Panc1 (cell line): ENCODE data around the gene CMIP. TPM values are rescaled to one million over a fixed set of nuclear protein-coding genes. Genes with fewer than 3 reads are reported as not detected.

Experiments used
- ATAC-seq: fragments of 200-7000 bp; cut with Tn5 transposase; 2 replicates; pipeline ENCODE4 v1.9.1; 2020; ENCODE audit warnings: mild to moderate bottlenecking, moderate library complexity
- BruUV-seq: library from RNA; stranded (reverse); fragments of 400-500 nt; replicated peaks from 2 replicates; lab custom pipeline; 2021; lab: Mats Ljungman, UMichigan
- CTCF ChIA-PET: fragments of 300-600 bp; sonication (Branson Sonifier 250); formaldehyde crosslinking; loops from one replicate; lab custom pipeline; 2022; ENCODE audit warnings: antibody characterized with exemption; lab: Charles Lee
- POLR2A ChIA-PET: fragments of 300-600 bp; sonication (Branson Sonifier 250); formaldehyde crosslinking; loops from one replicate; lab custom pipeline; 2022; ENCODE audit warnings: antibody characterized with exemption; lab: Charles Lee
- DNase-seq: peaks from one replicate; pipeline ENCODE4 v3.0.0-alpha.2; 2010; ENCODE audit warnings: low read depth, low spot score
- H3K27ac ChIP-seq: 2 replicates; pipeline ENCODE4 v1.5.1; 2011; ENCODE audit warnings: mild to moderate bottlenecking, low read length, inconsistent platforms
- H3K27me3 ChIP-seq: fragments of 200-500 bp; sonication (Bioruptor generic); 2 replicates; pipeline ENCODE4 v1.6.0; 2014; ENCODE audit warnings: low read length, inconsistent platforms; ENCODE audit not compliant: control insufficient read depth, insufficient read depth
- H3K36me3 ChIP-seq: fragments of 200-500 bp; sonication (Bioruptor generic); 2 replicates; pipeline ENCODE4 v1.5.1; 2014; ENCODE audit warnings: inconsistent platforms, mild to moderate bottlenecking, low read length, moderate library complexity; ENCODE audit not compliant: control insufficient read depth, insufficient read depth
- H3K4me1 ChIP-seq: 2 replicates; pipeline ENCODE4 v1.5.1; 2011; ENCODE audit warnings: inconsistent platforms, mild to moderate bottlenecking, low read length, moderate library complexity; ENCODE audit not compliant: control insufficient read depth, insufficient read depth
- H3K4me3 ChIP-seq, 2 experiments: 2 replicates each; pipeline ENCODE4 v1.5.1; 2011 to 2012; ENCODE audit warnings: low read depth in 2 of 2, low read length in 2 of 2, mild to moderate bottlenecking in 2 of 2, inconsistent platforms in 1 of 2, moderate library complexity in 1 of 2
- H3K9me3 ChIP-seq: fragments of 200-500 bp; sonication (Bioruptor generic); 2 replicates; pipeline ENCODE4 v1.5.1; 2014; ENCODE audit warnings: low read depth, mild to moderate bottlenecking, inconsistent platforms, low read length, moderate library complexity; ENCODE audit not compliant: control insufficient read depth, insufficient read depth
- POLR2AphosphoS5 ChIP-seq: IDR thresholded peaks from 2 replicates; pipeline ENCODE4 v1.6.1; 2012; ENCODE audit warnings: mild to moderate bottlenecking, low read depth, low read length, moderate library complexity
- SIN3A ChIP-seq: IDR thresholded peaks from 2 replicates; pipeline ENCODE4 v1.6.1; 2012; ENCODE audit warnings: low read depth, mild to moderate bottlenecking, low read length, moderate library complexity, borderline replicate concordance; ENCODE audit not compliant: insufficient read depth
- in situ Hi-C: cut with HindIII; loops from 2 replicates; pipeline ENCODE4 v1.10.0; 2016; ENCODE audit warnings: low sequenced_read_pairs, low pct_unique_long_range_greater_than_20kb
- intact Hi-C: fragments of 100-400 bp; cut with micrococcal nuclease; formaldehyde crosslinking; loops from one replicate; pipeline ENCODE4 v1.10.0; 2022; ENCODE audit not compliant: unreplicated experiment
- total RNA-seq: library from RNA; stranded (reverse); gene quantifications from one replicate; pipeline ENCODE4 v1.2.1, GENCODE V29; 2021; ENCODE audit not compliant: unreplicated experiment
- TF ChIP-seq, protein P1 (sequence below), 2 experiments: IDR thresholded peaks; 2 replicates each; pipeline ENCODE4 v1.6.1; 2011 to 2012; ENCODE audit warnings: low read depth in 2 of 2, control low read depth in 1 of 2, low read length in 1 of 2, mild to moderate bottlenecking in 1 of 2, moderate library complexity in 1 of 2; ENCODE audit not compliant: insufficient read depth in 1 of 2

The CMIP gene
- total RNA-seq, 1 experiment from 2014 or later: 49.7 TPM

GRCh38 chr16:81635063-81635937 is 190.7 kb downstream of the CMIP start:
- no peaks in the 10 kb centered on the region; the same call in 1 of the 2 replicates for H3K4me1 ChIP-seq
- CTCF ChIA-PET: no interaction called here
- intact Hi-C loops: no loop called here

DNA sequence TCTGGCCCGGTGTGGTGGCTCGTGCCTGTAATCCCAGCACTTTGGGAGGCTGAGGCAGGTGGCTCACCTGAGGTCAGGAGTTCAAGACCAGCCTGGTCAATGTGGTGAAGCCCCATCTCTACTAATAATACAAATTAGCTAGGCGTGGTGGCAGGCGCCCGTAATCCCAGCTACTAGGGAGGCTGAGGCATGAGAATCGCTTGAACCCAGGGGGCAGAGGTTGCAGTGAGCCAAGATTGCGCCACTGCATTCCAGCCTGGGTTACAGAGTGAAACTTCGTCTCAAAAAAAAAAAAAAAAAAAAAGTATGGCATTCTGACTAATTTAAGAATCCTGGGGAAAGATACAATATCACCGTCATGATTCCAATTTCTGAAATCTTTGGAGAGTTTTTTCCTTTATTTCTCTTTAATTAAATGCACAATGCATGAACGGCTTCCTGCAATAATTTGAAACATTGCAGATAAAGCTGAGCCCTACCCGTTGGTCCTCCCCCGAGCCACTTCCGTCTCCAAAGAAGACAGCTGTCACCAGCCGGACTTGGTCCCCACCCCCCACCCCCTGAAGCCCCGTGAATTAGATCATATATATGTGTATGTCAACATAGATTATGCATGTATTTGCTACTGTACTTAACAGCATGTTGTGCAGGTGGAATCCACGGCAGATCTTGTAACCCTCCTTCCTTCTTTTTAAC is 191.8 kb downstream of the CMIP start:
- no peaks in the 10 kb centered on the region for H3K36me3 ChIP-seq
- H3K4me3 ChIP-seq: no peak overlapping the region
- ChIA-PET CTCF (no interaction called here), POLR2A (no interaction called here)
- H3K27ac ChIP-seq: no peak overlapping the region
- no TSS peak for BruUV-seq
- DNase-seq (no peak), ATAC-seq (no peak)
- in situ Hi-C loops (no loop called here), intact Hi-C loops (no loop called here)
- no peaks in the 10 kb centered on the region for H3K27me3 ChIP-seq
- no peaks in the 10 kb centered on the region; the same call in 1 of the 2 replicates for H3K4me1 ChIP-seq
- TF ChIP-seq, protein P1, sequence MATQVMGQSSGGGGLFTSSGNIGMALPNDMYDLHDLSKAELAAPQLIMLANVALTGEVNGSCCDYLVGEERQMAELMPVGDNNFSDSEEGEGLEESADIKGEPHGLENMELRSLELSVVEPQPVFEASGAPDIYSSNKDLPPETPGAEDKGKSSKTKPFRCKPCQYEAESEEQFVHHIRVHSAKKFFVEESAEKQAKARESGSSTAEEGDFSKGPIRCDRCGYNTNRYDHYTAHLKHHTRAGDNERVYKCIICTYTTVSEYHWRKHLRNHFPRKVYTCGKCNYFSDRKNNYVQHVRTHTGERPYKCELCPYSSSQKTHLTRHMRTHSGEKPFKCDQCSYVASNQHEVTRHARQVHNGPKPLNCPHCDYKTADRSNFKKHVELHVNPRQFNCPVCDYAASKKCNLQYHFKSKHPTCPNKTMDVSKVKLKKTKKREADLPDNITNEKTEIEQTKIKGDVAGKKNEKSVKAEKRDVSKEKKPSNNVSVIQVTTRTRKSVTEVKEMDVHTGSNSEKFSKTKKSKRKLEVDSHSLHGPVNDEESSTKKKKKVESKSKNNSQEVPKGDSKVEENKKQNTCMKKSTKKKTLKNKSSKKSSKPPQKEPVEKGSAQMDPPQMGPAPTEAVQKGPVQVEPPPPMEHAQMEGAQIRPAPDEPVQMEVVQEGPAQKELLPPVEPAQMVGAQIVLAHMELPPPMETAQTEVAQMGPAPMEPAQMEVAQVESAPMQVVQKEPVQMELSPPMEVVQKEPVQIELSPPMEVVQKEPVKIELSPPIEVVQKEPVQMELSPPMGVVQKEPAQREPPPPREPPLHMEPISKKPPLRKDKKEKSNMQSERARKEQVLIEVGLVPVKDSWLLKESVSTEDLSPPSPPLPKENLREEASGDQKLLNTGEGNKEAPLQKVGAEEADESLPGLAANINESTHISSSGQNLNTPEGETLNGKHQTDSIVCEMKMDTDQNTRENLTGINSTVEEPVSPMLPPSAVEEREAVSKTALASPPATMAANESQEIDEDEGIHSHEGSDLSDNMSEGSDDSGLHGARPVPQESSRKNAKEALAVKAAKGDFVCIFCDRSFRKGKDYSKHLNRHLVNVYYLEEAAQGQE (IDR thresholded peaks at IDR 0.05; ENCODE audit: insufficient read depth in 1 of 2, low read depth in 2 of 2, low read length in 1 of 2): no peak
- TF ChIP-seq SIN3A (no peak), POLR2AphosphoS5 (no peak)
- no peaks in the 10 kb centered on the region for H3K9me3 ChIP-seq

More at GRCh38 chr16:81635063-81635937, 190.7 kb downstream of the CMIP start:
- DNase-seq: no peak
- Histone ChIP-seq H3K27ac (no peak overlapping the region), H3K27me3 (no peaks in the 10 kb centered on the region), H3K9me3 (no peaks in the 10 kb centered on the region), H3K4me3 (no peak overlapping the region), H3K36me3 (no peaks in the 10 kb centered on the region)
- ATAC-seq: no peak
- POLR2A ChIA-PET: no interaction called here
- no TSS peak for BruUV-seq
- TF ChIP-seq, protein P1 (IDR thresholded peaks at IDR 0.05; ENCODE audit: insufficient read depth in 1 of 2, low read depth in 2 of 2, low read length in 1 of 2): no peak
- in situ Hi-C loops: no loop called here
